Erythroblast (primary cell): ENCODE data around the gene UPF1.

Experiments
- GATA1 ChIP-seq: IDR thresholded peaks from 2 replicates; pipeline ENCODE4 v1.6.1; 2011; ENCODE audit warnings: low read depth, mild to moderate bottlenecking, control low read depth, low read length, moderate library complexity
- POLR2A ChIP-seq: IDR thresholded peaks from 2 replicates; pipeline ENCODE4 v1.6.1; 2011; ENCODE audit warnings: mild to moderate bottlenecking, low read length

DNA sequence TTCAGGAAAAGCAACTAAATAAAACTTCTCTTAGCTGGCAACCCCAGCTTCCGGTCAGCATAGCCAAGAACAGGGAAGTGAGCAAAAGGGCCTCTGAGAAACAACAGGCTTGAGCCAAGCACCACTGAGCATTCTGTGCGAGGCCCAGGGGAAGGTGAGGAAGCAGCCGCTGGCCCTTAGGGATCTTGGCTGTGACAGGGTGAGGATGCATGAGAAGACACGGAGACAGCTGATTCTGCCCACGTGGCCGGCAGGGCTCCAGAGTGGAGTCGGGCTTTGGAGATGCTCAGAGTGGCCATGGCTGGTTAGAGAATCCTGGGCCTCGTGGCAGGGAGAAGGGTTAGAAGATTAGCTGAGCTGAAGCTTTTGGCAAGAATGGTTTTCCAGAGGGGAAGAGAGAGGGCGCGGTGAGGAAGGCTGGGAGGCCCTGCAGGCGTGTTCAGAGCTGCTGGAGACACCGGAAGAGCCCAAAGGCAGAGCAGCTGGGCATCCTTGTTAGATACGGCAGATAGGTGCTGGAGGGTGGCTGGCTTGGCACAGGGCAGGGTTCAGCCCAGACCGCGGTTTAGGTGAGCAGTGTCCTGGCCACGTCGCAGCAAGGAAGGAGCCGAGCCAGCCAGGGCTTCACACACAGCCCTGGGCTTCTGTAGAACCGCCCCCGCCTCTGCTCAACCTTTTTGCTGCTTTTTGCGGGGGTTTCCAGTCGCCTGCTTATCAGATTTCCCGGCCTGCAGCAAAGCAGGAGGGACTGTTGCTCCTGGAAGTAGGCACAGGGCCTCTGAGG lies 17.3 kb downstream of the UPF1 start:
- TF ChIP-seq POLR2A (no peak), GATA1 (no peak)
